K562 (cell line): Measurements from ENCODE around the gene DAGLB. TPM values are rescaled to one million over a fixed set of nuclear protein-coding genes. Genes with fewer than 3 reads are reported as not detected.

Experiments
- CTCF ChIP-seq, 3 experiments: IDR thresholded peaks in 2 of 3; conservative IDR thresholded peaks in 1 of 3; 2 replicates each; pipeline ENCODE4 v1.5.1; 2011 to 2012; ENCODE audit warnings: low read length in 3 of 3, mild to moderate bottlenecking in 3 of 3, control low read depth in 2 of 3, improper control_type of control experiment in 1 of 3, inconsistent platforms in 1 of 3, low read depth in 1 of 3, mixed read lengths in 1 of 3, moderate library complexity in 1 of 3; ENCODE audit not compliant: insufficient read depth in 2 of 3
- GATAD2A ChIP-seq: fragments of 450-650 bp; IDR thresholded peaks from 2 replicates; pipeline ENCODE4 v1.6.1; 2017
- HCFC1 ChIP-seq: IDR thresholded peaks from 2 replicates; pipeline ENCODE4 v1.6.1; 2012; ENCODE audit warnings: low read depth, low read length, improper control_type of control experiment
- HDGF ChIP-seq: fragments of 450-650 bp; IDR thresholded peaks from 2 replicates; pipeline ENCODE4 v1.6.1; 2016
- HNRNPK ChIP-seq: fragments of 200-400 bp; formaldehyde crosslinking; IDR thresholded peaks from one replicate; pipeline ENCODE4 v1.6.1; 2018; ENCODE audit warnings: mild to moderate bottlenecking, low read depth, low read length; ENCODE audit not compliant: poor library complexity, severe bottlenecking
- NFE2 ChIP-seq: IDR thresholded peaks from 2 replicates; pipeline ENCODE4 v1.6.1; 2014; ENCODE audit warnings: antibody characterized with exemption, low read depth
- RBM17 ChIP-seq: fragments of 200-400 bp; formaldehyde crosslinking; IDR thresholded peaks from 2 replicates; pipeline ENCODE4 v1.6.1; 2017; ENCODE audit warnings: low read depth, mild to moderate bottlenecking, low read length, borderline replicate concordance
- RCOR1 ChIP-seq, 2 experiments: IDR thresholded peaks; 2 replicates each; pipeline ENCODE4 v1.6.1; 2012; ENCODE audit warnings: low read depth in 2 of 2, low read length in 2 of 2, borderline replicate concordance in 1 of 2, improper control_type of control experiment in 1 of 2
- SAP30 ChIP-seq: fragments of 200-600 bp; sonication (generic); IDR thresholded peaks from 2 replicates; pipeline ENCODE4 v1.6.1; 2012; ENCODE audit warnings: borderline replicate concordance, low read depth, mild to moderate bottlenecking, moderate library complexity, low read length, control low read depth, inconsistent platforms; ENCODE audit not compliant: insufficient read depth, poor library complexity, severe bottlenecking
- SP1 ChIP-seq: sonication (generic); formaldehyde crosslinking; IDR thresholded peaks from 2 replicates; pipeline ENCODE4 v1.8.1; 2022; ENCODE audit warnings: mild to moderate bottlenecking, missing genetic modification reagents
- STAT5B ChIP-seq: fragments of 250-450 bp; sonication (Bioruptor Pico); IDR thresholded peaks from 2 replicates; pipeline ENCODE4 v1.8.0; 2021; ENCODE audit warnings: mild to moderate bottlenecking, inconsistent platforms
- ZBTB43 ChIP-seq: sonication (generic); formaldehyde crosslinking; IDR thresholded peaks from 2 replicates; pipeline ENCODE4 v1.8.0; 2023; ENCODE audit warnings: mild to moderate bottlenecking, missing genetic modification reagents
- ZNF121 ChIP-seq: sonication (generic); formaldehyde crosslinking; conservative IDR thresholded peaks from 2 replicates; pipeline ENCODE4 v1.8.0; 2022; ENCODE audit warnings: missing genetic modification reagents
- ZNF146 ChIP-seq: IDR thresholded peaks from one replicate; pipeline ENCODE4 v1.6.1; 2018; ENCODE audit warnings: missing compliant biosample characterization; ENCODE audit not compliant: unreplicated experiment
- ZNF518B ChIP-seq: fragments of 250-450 bp; sonication (Bioruptor Pico); IDR thresholded peaks from 2 replicates; pipeline ENCODE4 v1.5.0; 2021; ENCODE audit warnings: mild to moderate bottlenecking, moderate library complexity
- ZNF639 ChIP-seq, 2 experiments: fragments of 200-800 bp in 1 of 2; sonication (Bioruptor generic) in 1 of 2; sonication (generic) in 1 of 2; formaldehyde crosslinking in 1 of 2; IDR thresholded peaks in 1 of 2; conservative IDR thresholded peaks in 1 of 2; 2 replicates each; pipeline versions ENCODE4 v1.5.0 to v1.6.1; 2016 to 2020; ENCODE audit warnings: missing compliant biosample characterization in 1 of 2, missing genetic modification characterization in 1 of 2, missing genetic modification reagents in 1 of 2
- ZNF655 ChIP-seq: fragments of 250-450 bp; sonication (Bioruptor Pico); IDR thresholded peaks from 2 replicates; pipeline ENCODE4 v1.5.0; 2021
- ZNF79 ChIP-seq: fragments of 250-450 bp; sonication (Bioruptor Pico); IDR thresholded peaks from 2 replicates; pipeline ENCODE4 v1.4.0; 2020; ENCODE audit warnings: low read depth, mild to moderate bottlenecking, moderate library complexity
- polyA plus RNA-seq, 8 experiments: library from polyadenylated mRNA; depleted of rRNA in 4 of 8; stranded (reverse) in 5 of 8; unstranded in 3 of 8; fragments of >200 nt; fragmentation: Nextera tagmentation in 2 of 8; fragmentation: Illumina TruSeq in 1 of 8; extraction: Ambion mirVana in 2 of 8; extraction: Trizol in 1 of 8; gene quantifications; 2 replicates each; pipeline versions ENCODE4 v1.2.1 to v1.2.3, GENCODE V29; 2011 to 2014; ENCODE audit warnings: inconsistent platforms in 1 of 8, missing spikeins in 1 of 8
- total RNA-seq, 7 experiments: library from RNA; depleted of rRNA in 6 of 7; stranded (reverse); fragments of >200 nt in 6 of 7; fragmentation: Illumina TruSeq in 2 of 7; extraction: Trizol in 2 of 7; gene quantifications; 2 replicates each; pipeline versions ENCODE4 v1.2.1 to v1.2.3, GENCODE V29; 2011 to 2021; ENCODE audit warnings: low replicate concordance in 1 of 7

The DAGLB gene
- total and polyA plus RNA-seq, 9 of the 15 experiments (the other 6 are each of a cell fraction or from before 2014, with no cell fraction given) = 0.92 to 16.4 (median 9.3) TPM

- TF ChIP-seq RCOR1 (IDR thresholded peaks at IDR 0.05; ENCODE audit: borderline replicate concordance in 1 of 2, low read depth in 2 of 2, low read length in 2 of 2) = peak; percentile 76 to 99; a peak in 3 of 4 replicates
- no peak for TF ChIP-seq ZBTB43 (CRISPR knock-in tag)
- no peak for TF ChIP-seq ZNF79 (CRISPR knock-in tag)
- no peak for TF ChIP-seq RBM17
- no peak for TF ChIP-seq HCFC1
- no peak for TF ChIP-seq STAT5B (CRISPR knock-in tag)
- TF ChIP-seq ZNF639 (CRISPR knock-in tag; conservative IDR thresholded peaks at IDR 0.05 in 1 of 2, IDR thresholded peaks at IDR 0.05 in 1 of 2) = peak in 1 of 2 experiments; percentile 90; a peak in 2 of 4 replicates
- TF ChIP-seq SP1 (CRISPR knock-in tag) = peak; percentile 65; the same call in 1 of the 2 replicates
- TF ChIP-seq ZNF518B (CRISPR knock-in tag) = no peak
- TF ChIP-seq ZNF121 (CRISPR knock-in tag) = no peak
- 0 out of 2 replicates have a peak, but pooled peaks have one; percentile 20 for TF ChIP-seq NFE2
- TF ChIP-seq CTCF (IDR thresholded peaks at IDR 0.05 in 2 of 3, conservative IDR thresholded peaks at IDR 0.05 in 1 of 3; ENCODE audit: insufficient read depth in 2 of 3, low read depth in 1 of 3, low read length in 3 of 3) = no peak
- TF ChIP-seq ZNF146 (CRISPR knock-in tag) = no peak
- TF ChIP-seq SAP30 = no peak
- peak; percentile 93 for TF ChIP-seq GATAD2A
- no peak for TF ChIP-seq HNRNPK
- no peak for TF ChIP-seq HDGF
- no peak for TF ChIP-seq ZNF655 (CRISPR knock-in tag)
Observed at GRCh38 chr7:6451224-6451705, 3.5 kb upstream of the DAGLB start (continued).
